ENCODE data around the gene SPEF1.

Gene SPEF1

GRCh38 chr20:3788685-3789155 is 7.5 kb upstream of the SPEF1 start:
- no peak for DNase-seq (ENCODE audit: low spot score)

- no peak for DNase-seq (ENCODE audit: low spot score)
These were observed 6.2 kb upstream of the SPEF1 start for GRCh38 chr20:3787324-3788014.

GRCh38 chr20:3786665-3787323 is 5.5 kb upstream of the SPEF1 start, which contains the start of gene CENPB:
Gene CENPB (minus strand): TSS chr20:3786740. CDS start chr20:3786483, 257 bp downstream.
- peak; percentile 88 for DNase-seq (ENCODE audit: low spot score)

- peak; percentile 65 for DNase-seq (ENCODE audit: low spot score)
These were observed 4.9 kb upstream of the SPEF1 start for GRCh38 chr20:3786126-3786484.

- no peak for DNase-seq (ENCODE audit: low spot score)
These were observed 4.2 kb upstream of the SPEF1 start for GRCh38 chr20:3785240-3786125.

GRCh38 chr20:3784863-3785239 is 3.6 kb upstream of the SPEF1 start:
- no peak for DNase-seq (ENCODE audit: low spot score)

GRCh38 chr20:3784216-3784853 is 3.1 kb upstream of the SPEF1 start:
- DNase-seq (ENCODE audit: low spot score), result no peak

- no peak for DNase-seq (ENCODE audit: low spot score)
These were observed 2.4 kb upstream of the SPEF1 start for GRCh38 chr20:3783511-3784195.

- DNase-seq (ENCODE audit: low spot score), result no peak
These were observed 1.8 kb upstream of the SPEF1 start for GRCh38 chr20:3783068-3783489.

- no peak for DNase-seq (ENCODE audit: low spot score)
These were observed 1.3 kb upstream of the SPEF1 start for GRCh38 chr20:3782597-3782996.

- DNase-seq (ENCODE audit: low spot score), result no peak
These were observed 2.3 kb downstream of the SPEF1 start for GRCh38 chr20:3778976-3779375.

GRCh38 chr20:3777716-3778629 is 3.3 kb downstream of the SPEF1 start:
- DNase-seq (ENCODE audit: low spot score), result peak; percentile 62

GRCh38 chr20:3777381-3777715 is 3.9 kb downstream of the SPEF1 start:
- no peak for DNase-seq (ENCODE audit: low spot score)

GRCh38 chr20:3775457-3776108 is 5.7 kb downstream of the SPEF1 start:
- DNase-seq (ENCODE audit: low spot score), result no peak

GRCh38 chr20:3771552-3772058 is 9.6 kb downstream of the SPEF1 start:
- no peak for DNase-seq (ENCODE audit: low spot score)

GRCh38 chr20:3768342-3769130 is 12.7 kb downstream of the SPEF1 start:
- DNase-seq (ENCODE audit: low spot score), result peak; percentile 81

GRCh38 chr20:3767427-3768341 is 13.6 kb downstream of the SPEF1 start, which contains the start of gene ADISSP:
Gene ADISSP (minus strand): TSS chr20:3767753. CDS start chr20:3760100, 7,653 bp downstream.
- DNase-seq (ENCODE audit: low spot score), result peak; percentile 99

GRCh38 chr20:3767110-3767426 is 14.2 kb downstream of the SPEF1 start:
- no peak for DNase-seq (ENCODE audit: low spot score)

Measured in kidney tubule cell (primary cell).